GM19351 (cell line): Measurements from ENCODE around the gene ALAD.
"Not testable (repeated sequence)": the region's sequence is repeated elsewhere in the genome, so short reads cannot be mapped to it uniquely, and the experiment has no call there.

ENCODE experiments used
- ATAC-seq: cut with Tn5 transposase; IDR thresholded peaks from one replicate; pipeline ENCODE4 v1.9.1; 2021; ENCODE audit warnings: mild to moderate bottlenecking, moderate library complexity; ENCODE audit not compliant: unreplicated experiment

Gene ALAD

GRCh38 chr9:113399646-113400200 is 1.4 kb downstream of the ALAD start:
- ATAC-seq = no peak

GRCh38 chr9:113398796-113399195 is 2.3 kb downstream of the ALAD start:
- no peak for ATAC-seq

DNA sequence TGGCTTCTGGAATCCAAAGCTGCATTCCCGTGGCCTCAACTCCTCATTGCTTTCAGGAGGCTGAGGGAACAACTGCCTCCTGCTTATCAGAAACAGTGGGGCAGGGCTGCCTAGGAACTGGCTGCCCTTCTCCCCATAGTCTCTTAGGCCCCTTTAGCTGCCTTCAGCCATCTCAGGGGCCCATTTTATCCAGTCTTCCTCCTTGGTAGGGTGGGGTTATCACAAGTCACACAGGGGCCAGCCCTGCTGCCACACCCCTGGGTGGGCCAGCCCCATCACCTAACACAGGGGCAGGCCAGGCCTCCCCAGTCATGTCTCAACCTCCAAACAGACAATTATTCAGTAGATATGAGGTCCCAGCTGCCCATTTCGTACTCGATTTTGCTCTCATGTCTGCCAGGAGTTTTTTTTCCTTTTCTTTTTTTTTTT is 3.9 kb downstream of the ALAD start:
- ATAC-seq = no peak

- no peak for ATAC-seq
These were observed 5.9 kb downstream of the ALAD start for GRCh38 chr9:113395000-113395861.

DNA sequence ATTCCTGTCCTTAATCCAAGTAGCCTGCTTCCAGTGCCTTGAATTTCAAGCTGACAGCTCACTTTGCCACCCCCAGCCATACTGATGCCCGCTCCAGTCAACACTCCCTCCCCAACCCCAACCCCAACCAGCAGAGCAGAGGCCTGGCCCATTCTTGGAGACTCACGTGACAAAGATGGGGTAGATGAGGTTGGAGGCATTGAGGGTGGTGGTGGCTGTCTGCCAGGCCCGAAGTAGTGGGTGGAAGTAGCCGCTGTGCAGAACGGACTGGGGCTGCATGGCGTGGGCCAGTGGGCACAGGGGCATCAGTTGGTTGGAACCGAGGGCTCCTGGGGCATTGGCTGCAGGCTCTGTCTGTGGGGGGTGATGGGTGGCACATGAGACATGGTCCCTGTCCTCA is 7.8 kb downstream of the ALAD start:
- ATAC-seq = no peak

DNA sequence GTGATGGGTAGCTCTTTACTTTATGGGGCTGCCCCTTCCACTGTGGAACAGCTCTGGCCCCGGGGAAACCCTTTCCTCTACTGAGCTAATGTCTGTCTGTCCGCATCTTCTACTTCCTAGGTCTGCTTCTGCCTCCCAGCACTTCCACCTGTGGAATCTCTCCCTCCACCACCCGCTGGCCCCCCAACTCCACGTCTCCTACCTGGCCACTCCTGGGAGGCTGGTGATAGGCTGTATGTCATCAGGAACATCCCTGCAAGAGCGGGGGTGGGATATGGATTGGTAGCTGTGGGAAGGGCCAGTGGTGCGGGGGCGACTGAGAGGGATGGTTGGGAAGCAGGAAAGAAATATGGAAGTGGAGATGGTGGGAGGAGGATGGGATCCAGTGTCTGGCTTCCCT is 9.2 kb downstream of the ALAD start:
- no peak for ATAC-seq

DNA sequence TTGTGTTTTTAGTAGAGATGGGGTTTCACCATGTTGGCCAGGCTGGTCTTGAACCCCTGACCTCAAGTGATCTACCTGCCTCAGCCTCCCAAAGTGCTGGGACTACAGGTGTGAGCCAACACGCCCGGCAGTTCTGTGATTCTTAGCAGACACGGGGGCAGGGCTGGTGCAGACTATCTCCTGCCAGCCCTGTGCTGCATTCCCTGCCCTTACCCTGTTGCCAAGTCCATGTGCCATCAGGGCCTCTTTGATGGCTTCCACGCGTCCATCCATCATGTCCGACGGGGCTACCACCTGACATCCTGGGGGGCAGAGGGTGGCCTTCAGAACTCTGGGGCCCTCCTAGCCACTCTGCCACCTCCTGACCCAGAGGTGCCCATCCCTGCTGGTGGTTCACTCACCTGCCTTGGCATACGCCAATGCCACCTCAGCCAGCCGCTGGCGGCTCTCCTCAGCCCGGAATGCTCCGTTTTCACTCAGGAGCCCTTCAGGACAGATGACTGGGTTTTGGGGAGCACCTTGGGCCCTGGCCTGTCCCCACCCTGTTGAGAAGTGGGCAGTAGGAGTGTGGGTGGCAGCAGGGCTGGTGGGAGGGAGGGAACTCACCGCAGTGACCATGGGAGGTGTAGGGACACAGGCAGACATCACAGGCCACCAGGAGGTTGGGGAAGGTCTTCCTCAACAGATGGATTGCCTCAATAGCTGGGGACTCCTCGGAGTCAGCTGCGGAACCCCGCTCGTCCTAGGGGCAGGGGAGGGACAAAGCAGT is 10.7 kb downstream of the ALAD start:
- ATAC-seq = no peak

GRCh38 chr9:113389451-113389850 is 11.6 kb downstream of the ALAD start:
- no peak for ATAC-seq

GRCh38 chr9:113388833-113389232 is 12.3 kb downstream of the ALAD start:
- no peak for ATAC-seq

- ATAC-seq = no peak
These were observed 13.4 kb downstream of the ALAD start for GRCh38 chr9:113387560-113388230.

- no peak for ATAC-seq
These were observed 14.3 kb downstream of the ALAD start for GRCh38 chr9:113386571-113387393.

DNA sequence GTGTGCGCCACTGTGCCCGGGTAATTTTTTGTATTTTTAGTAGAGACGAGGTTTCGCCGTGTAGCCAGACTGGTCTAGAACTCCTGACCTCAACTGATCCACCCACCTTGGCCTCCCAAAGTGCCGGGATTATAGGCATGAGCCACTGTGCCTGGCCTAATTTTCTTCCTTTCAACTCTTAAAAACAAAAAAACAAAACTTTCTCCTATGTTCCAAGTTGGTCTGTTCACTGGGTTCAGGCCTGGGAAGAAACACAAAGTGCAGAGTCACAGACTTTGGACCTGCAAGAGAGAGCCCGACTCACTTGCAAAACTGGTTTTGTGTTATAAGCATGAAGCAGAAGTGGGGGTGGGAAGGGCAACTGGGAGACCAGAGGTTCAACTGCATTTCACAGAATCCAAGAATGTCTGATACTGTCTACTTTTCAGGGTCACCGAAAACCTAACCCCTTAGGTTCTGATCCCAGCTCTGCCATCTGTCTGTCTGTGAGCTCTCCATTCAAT is 19.1 kb downstream of the ALAD start:
- ATAC-seq = no peak

DNA sequence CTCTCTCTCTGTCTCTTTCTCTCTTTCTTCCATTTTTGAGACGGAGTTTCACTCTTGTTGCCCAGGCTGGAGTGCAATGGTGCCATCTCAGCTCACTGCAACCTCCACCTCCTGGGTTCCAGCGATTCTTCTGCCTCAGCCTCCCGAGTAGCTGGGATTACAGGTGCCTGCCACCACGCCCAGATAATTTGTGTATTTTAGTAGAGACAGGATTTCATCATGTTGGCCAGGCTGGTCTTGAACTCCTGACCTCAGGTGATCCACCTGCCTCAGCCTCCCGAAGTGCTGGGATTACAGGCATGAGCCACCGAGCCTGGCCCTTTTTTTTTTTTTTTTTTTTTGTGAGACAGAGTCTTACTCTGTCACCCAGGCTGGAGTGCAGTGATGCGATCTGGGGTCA is 19.6 kb downstream of the ALAD start:
- not testable (repeated sequence) for ATAC-seq

- ATAC-seq = peak; percentile 56
These were observed 20.2 kb downstream of the ALAD start for GRCh38 chr9:113380869-113381378.

DNA sequence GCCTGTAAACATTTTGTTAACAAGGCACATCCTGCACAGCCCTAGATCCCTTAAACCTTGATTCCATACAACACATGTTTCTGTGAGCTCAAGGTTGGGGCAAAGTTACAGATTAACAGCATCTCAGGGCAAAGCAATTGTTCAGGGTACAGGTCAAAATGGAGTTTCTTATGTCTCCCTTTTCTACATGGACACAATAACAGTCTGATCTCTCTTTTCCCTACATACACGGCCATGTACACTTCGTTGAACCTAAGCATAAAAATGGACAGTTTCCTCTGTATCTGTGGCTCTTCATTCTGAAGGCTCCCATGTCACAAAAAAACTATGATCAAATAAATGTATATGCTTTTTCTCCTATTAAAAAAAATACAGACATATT is 21.3 kb downstream of the ALAD start:
- not testable (repeated sequence) for ATAC-seq

DNA sequence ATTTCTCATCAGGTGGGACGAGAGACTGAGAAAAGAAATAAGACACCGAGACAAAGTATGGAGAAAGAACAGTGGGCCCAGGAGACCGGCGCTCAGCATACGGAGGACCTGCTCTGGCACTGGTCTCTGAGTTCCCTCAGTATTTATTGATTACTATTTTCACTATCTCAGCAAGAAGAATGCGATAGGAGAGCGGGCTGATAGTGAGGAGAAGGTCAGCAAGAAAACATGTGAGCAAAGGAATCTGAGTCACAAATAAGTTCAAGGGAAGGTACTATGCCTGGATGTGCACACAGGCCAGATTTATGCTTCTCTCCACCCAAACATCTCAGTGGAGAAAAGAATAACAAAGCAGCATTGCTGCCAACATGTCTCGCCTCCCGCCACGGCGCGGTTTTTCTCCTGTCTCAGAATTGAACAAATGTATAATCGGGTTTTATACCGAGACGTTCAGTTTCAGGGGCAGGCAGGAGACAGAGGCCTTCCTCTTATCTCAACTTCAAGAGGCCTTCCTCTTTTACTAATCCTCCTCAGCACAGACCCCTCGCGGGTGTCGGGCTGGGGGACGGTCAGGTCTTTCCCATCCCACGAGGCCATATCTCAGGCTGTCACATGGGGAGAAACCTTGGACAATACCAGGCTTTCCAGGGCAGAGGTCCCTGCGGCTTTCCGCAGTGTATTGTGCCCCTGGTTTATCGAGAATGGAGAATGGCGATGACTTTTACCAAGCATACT is 21.8 kb downstream of the ALAD start:
- ATAC-seq = not testable (repeated sequence)

GRCh38 chr9:113376634-113377567 is 24.2 kb downstream of the ALAD start, which contains the start of gene HDHD3:
HDHD3 (minus strand) TSS chr9:113376986; CDS start chr9:113374354, 2,632 bp downstream.
- peak; percentile 73 for ATAC-seq
